Measurements from ENCODE around the gene ZNF74. TPM values are rescaled to one million over a fixed set of nuclear protein-coding genes. Genes with fewer than 3 reads are reported as not detected.

The ZNF74 gene
- total RNA-seq: 26.2 TPM

DNA sequence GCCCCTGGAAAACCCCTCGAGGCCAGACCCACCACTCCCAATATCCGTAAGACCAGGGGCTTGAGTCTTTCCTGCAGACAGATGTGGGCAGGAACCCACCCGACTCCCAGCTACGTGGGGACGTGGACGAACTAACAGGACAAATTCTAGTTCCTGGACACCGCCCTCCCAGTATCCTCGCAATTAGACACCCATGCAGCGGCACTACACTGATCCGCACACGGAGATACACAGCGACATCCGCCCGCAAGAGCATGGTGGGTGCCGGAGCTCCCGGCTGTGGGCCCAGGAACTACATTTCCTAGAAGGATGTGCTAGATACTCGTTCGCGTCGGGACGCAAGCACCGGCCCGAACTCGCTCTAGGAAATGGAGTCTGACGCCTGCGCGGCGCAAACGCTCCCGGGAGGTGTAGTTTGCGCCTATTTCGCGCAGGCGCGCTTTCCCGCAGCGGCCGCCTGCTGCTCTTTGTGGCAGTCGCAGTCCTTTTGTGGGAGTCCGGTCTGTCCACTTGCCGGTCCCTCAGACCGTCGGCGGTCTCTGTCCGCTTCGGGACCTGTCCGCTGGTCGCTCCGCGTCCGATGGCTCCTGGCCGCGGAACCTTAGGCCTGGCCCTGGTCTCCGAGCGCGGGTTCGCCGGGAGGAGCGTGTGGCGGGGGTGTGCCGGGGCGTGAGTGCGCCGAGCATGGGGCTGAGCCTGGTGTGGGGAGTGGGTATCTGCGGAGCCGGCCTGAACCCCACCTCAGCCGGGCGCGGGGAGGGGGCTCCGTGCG is at the start of gene ZNF74:
Gene ZNF74, plus strand, starts transcription at position 447 of the 772 bp plus-strand sequence. CDS start 478 bp downstream, outside the sequence.

DNA sequence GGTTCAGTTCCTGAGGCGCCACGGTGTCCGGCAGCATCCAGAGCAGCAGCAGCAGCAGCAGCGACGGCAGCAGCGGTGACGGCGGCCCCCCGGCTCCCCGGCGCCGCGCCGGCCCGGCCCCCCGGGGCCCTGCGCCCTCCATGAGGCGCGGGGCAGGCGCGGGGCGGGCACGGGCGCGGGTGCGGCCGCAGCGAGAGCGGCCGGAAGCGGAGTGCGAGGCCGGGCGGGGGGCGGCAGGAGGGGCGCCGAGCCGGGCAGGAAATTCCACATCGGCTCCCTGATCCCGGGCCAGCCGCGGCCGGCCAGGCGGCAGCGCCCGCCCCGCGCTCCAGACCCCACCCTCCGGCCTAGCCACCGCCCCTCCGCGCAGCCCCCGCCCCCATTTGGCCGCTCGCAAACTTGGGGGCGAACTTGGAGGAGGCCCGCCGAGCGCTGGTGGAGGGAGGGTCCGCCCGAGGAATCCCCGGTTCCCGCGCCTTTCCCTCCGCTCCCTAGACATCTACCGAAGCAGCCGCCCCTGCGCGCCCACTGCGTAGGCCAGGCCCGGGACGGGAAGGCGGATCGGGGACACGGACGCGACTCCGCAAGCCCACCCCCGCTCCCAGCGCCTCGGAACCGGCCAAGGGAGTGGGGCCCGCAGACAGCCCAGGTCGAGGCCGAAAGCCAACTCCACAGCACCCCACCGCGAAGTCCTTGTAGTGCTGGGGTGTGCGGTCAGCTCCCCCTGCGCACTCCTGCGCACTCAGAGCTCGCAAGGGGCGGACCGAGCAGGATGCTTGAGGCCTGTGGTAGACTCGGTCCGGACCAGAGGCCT is 43.9 kb downstream of the ZNF74 start, which contains the start of gene SCARF2:
Gene SCARF2, minus strand, starts transcription at position 213 of the 814 bp plus-strand sequence. Its CDS starts 71 bp downstream, at position 142.

Small RNA genes lying within 50 kb of the gene (small RNA-seq; reads per million reads assigned to genes)
- gene RNU6-225P (ENCODE audit: low replicate concordance): not detected

Other genes starting within 250 kb of the ZNF74 start
- gene CCDC188, start 243.1 kb upstream of the ZNF74 start, total RNA-seq: 0.35 TPM
- 7.6 TPM for gene RTN4R, start 125.8 kb upstream of the ZNF74 start, total RNA-seq
- 62.5 TPM for gene DGCR6L, start 74.1 kb upstream of the ZNF74 start, total RNA-seq
- gene SCARF2, start 43.7 kb downstream of the ZNF74 start, total RNA-seq: 40.4 TPM
- 49.9 TPM for gene KLHL22, start 101.6 kb downstream of the ZNF74 start, total RNA-seq
- 64.3 TPM for gene MED15, start 113.5 kb downstream of the ZNF74 start, total RNA-seq

Data from metanephros (tissue), 2 donors.